ENCODE measurements around the gene FADD.

FADD gene

GRCh38 chr11:70226183-70226582 lies 23.1 kb downstream of the FADD start:
- TF ChIP-seq CTCF (IDR thresholded peaks at IDR 0.05; ENCODE audit: control insufficient read depth, extremely low read depth, insufficient read depth) = no peak
- no peak for DNase-seq (ENCODE audit: low read depth)
- H3K4me3 ChIP-seq (ENCODE audit: low read depth, low read length) = no peak overlapping the region

DNA sequence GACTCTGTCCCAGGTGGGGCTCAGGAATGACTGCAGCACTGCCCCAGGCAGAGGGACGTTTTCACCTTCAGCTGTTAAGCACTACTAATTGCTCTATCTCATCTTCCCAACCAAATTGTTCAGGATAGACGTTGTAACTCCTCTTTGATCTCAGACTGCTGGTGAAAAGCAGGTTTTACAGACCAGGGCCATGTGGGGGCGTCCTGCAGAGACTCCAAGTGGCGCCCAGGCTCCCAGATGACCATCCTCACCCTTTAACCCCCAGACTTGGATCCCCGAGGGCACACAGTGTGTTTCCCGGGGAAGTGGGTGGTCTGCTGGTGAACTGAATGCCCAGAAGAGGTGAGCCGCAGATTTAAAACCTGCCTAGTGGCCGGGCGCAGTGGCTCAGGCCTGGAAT lies 23.9 kb downstream of the FADD start:
- no peak overlapping the region for H3K4me3 ChIP-seq (ENCODE audit: low read depth, low read length)
- no peak for DNase-seq (ENCODE audit: low read depth)
- TF ChIP-seq CTCF (IDR thresholded peaks at IDR 0.05; ENCODE audit: control insufficient read depth, extremely low read depth, insufficient read depth) = no peak

- DNase-seq (ENCODE audit: low read depth) = no peak
- TF ChIP-seq CTCF (IDR thresholded peaks at IDR 0.05; ENCODE audit: control insufficient read depth, extremely low read depth, insufficient read depth) = no peak
- no peak overlapping the region for H3K4me3 ChIP-seq (ENCODE audit: low read depth, low read length)
Observed at GRCh38 chr11:70229737-70230136, 26.6 kb downstream of the FADD start.

DNA sequence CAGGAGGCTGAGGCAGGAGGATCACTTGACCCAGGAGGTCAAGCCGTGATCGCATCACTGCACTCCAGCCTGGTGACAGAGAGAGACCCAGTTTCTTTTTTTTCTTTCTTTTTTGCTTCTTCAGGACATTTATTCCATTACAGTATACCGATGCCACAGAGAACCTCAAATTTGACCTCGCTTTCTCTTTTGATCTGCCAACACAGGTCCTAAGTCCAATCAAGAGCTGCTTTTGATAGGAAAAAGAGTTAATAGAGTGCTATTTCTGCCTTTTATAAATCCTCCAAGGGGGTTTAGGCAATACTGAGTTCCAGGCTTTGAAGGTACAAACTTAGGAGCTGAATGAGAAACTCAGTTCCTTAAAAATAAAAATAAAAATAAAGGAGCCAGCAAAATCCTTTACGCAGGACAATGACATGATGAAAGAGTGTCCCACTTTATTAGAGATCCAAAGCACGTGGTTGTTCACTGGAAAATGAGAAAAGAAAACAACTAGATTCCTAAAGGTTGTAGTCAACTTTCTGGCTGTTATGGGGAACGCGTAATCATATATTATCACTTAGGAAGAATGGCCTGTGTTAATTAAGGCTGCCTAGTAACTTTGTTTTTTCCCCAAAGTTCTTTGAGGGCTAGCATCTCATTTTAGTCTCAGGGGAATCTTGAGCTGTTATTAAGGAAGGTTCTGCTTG lies 27.2 kb downstream of the FADD start:
- no peak for DNase-seq (ENCODE audit: low read depth)
- no peak for TF ChIP-seq CTCF (IDR thresholded peaks at IDR 0.05; ENCODE audit: control insufficient read depth, extremely low read depth, insufficient read depth)
- no peak overlapping the region for H3K4me3 ChIP-seq (ENCODE audit: low read depth, low read length)

- no peak for TF ChIP-seq CTCF (IDR thresholded peaks at IDR 0.05; ENCODE audit: control insufficient read depth, extremely low read depth, insufficient read depth)
- DNase-seq (ENCODE audit: low read depth) = no peak
- H3K4me3 ChIP-seq (ENCODE audit: low read depth, low read length) = no peak overlapping the region
Observed at GRCh38 chr11:70230840-70231710, 28.0 kb downstream of the FADD start.

- TF ChIP-seq CTCF (IDR thresholded peaks at IDR 0.05; ENCODE audit: control insufficient read depth, extremely low read depth, insufficient read depth) = no peak
- no peak for DNase-seq (ENCODE audit: low read depth)
- no peak overlapping the region for H3K4me3 ChIP-seq (ENCODE audit: low read depth, low read length)
Observed at GRCh38 chr11:70233034-70233433, 29.9 kb downstream of the FADD start.
